Adrenal gland (tissue), 12 donors: Measurements from ENCODE around the gene CCDC85C. TPM values are rescaled to one million over a fixed set of nuclear protein-coding genes. Genes with fewer than 3 reads are reported as not detected.

ENCODE experiments used
- DNase-seq, 7 donors: peaks; one replicate each; pipeline ENCODE4 v3.0.0-alpha.2; 2019 to 2020
- H3K27ac ChIP-seq, 5 donors: fragments of 200-600 bp; sonication (generic) in 4 of 5; 1 replicate in 3 of 5; 2 replicates in 2 of 5; pipeline versions ENCODE4 v1.5.1 to v1.8.0; 2016 to 2020; ENCODE audit warnings: mild to moderate bottlenecking in 1 of 5
- H3K27me3 ChIP-seq: fragments of 200-600 bp; 2 replicates; pipeline ENCODE4 v1.8.0; 2021
- H3K36me3 ChIP-seq, 2 donors: fragments of 200-600 bp; replicated peaks in 1 of 2; 1 replicate in 1 of 2; 2 replicates in 1 of 2; pipeline versions ENCODE4 v1.5.1 to v1.8.0; 2018 to 2022
- H3K4me1 ChIP-seq, 2 donors: fragments of 200-600 bp; replicated peaks in 1 of 2; 1 replicate in 1 of 2; 2 replicates in 1 of 2; pipeline versions ENCODE4 v1.5.1 to v1.8.0; 2018 to 2021
- H3K4me3 ChIP-seq, 4 donors: fragments of 200-600 bp; sonication (generic) in 3 of 4; one replicate each; pipeline ENCODE4 v1.5.1; 2016 to 2018
- H3K9me3 ChIP-seq, 3 donors: fragments of 200-600 bp; sonication (generic) in 1 of 3; replicated peaks in 1 of 3; 1 replicate in 2 of 3; 2 replicates in 1 of 3; pipeline versions ENCODE4 v1.5.1 to v1.8.0; 2016 to 2021
- CTCF ChIP-seq, 6 experiments: fragments of 450-650 bp in 4 of 6; fragments of 200-600 bp in 2 of 6; sonication (generic) in 1 of 6; IDR thresholded peaks; 1 replicate in 5 of 6; 2 replicates in 1 of 6; pipeline versions ENCODE4 v1.5.1 to v1.8.0; 2016 to 2021; ENCODE audit warnings: antibody characterized with exemption in 6 of 6, mild to moderate bottlenecking in 2 of 6, moderate library complexity in 1 of 6
- POLR2A ChIP-seq, 2 donors: fragments of 450-650 bp; IDR thresholded peaks; one replicate each; pipeline ENCODE4 v1.6.1; 2017; ENCODE audit warnings: antibody characterized with exemption in 2 of 2, mild to moderate bottlenecking in 2 of 2, moderate library complexity in 1 of 2
- WGBS, 4 donors: extraction: QIAGEN DNeasy Blood & Tissue Kit in 2 of 4; methylation state at CpG; one replicate each; pipeline versions ENCODE4 v1.1.5 to v1.1.7; 2013 to 2017; 5-methylcytosine and 5-hydroxymethylcytosine counted together
- intact Hi-C, 2 donors: fragments of 100-400 bp; cut with DNase I; formaldehyde crosslinking; loops; one replicate each; pipeline versions ENCODE4 v1.14.1 to v1.15.0; 2022 to 2023
- polyA plus RNA-seq, 3 donors: library from polyadenylated mRNA; stranded (reverse); fragments of 200-250 nt in 2 of 3; fragments of 350-450 nt in 1 of 3; fragmentation: Illumina TruSeq in 1 of 3; extraction: RNeasy Lipid Tissue Mini Kit (QIAGEN cat#74804) in 1 of 3; gene quantifications; one replicate each; pipeline ENCODE4 v1.2.3, GENCODE V29; 2013 to 2014
- total RNA-seq, 9 donors: library from RNA; depleted of rRNA in 4 of 9; stranded (reverse); fragments of >200 nt in 4 of 9; fragments of 120-200 nt in 1 of 9; fragmentation: NEBNext Ultra II Directional in 1 of 9; extraction: Animal tissue kit (Norgen Biotek cat#: 25700) in 1 of 9; gene quantifications; one replicate each; pipeline versions ENCODE4 v1.1.0 to v1.2.4, GENCODE V29; 2013 to 2023
- donor health status: healthy with polysubstance abuse.
- donor health status: Bipolar disorder and iron deficiency.
- donor health status: DM: yes; HTN: yes; CAD: no.
- donor health status: DM: no; HTN: no; CAD: no.
- donor health status: DM: no; HTN: no; CAD: no.
- donor health status: DM: yes; HTN: yes; CAD: no.

The CCDC85C gene
- total and polyA plus RNA-seq, 12 donors: 4.2 to 59.0 (median 37.9) TPM

GRCh38 chr14:99604766-99605298 lies 825 bp upstream of the CCDC85C start:
- Histone ChIP-seq H3K36me3 (no peaks in the 10 kb centered on the region), H3K27me3 (no peaks in the 10 kb centered on the region), H3K9me3 (no peaks in the 10 kb centered on the region), H3K4me3 (peak overlapping the region in 3 of 4 donors; percentile 55 to 75 (median 62)), H3K4me1 (peaks cover 37 to 38% of the 10 kb centered on the region in 2 donors), H3K27ac (peak overlapping the region; percentile 41 to 88 (median 72))
- no peak for TF ChIP-seq CTCF (IDR thresholded peaks at IDR 0.05)
- TF ChIP-seq POLR2A (IDR thresholded peaks at IDR 0.05): no peak
- 0 to 1% (median 1%) methylated on average over 16 to 50 of the region's 50 CpGs; no CpG with 5 or more reads in 1 of the 4 donors for WGBS, 4 donors
- intact Hi-C loops: loop anchor here in 1 of 2 donors (5.0 kb wide), 1 partner anchor 43 kb away; no protein-coding TSS in a partner anchor
- peak in 4 of 7 donors; percentile 49 to 56 (median 52) for DNase-seq

- H3K27ac ChIP-seq: peak overlapping the region; percentile 41 to 88 (median 72)
- intact Hi-C loops: loop anchor here in 1 of 2 donors (5.0 kb wide), 1 partner anchor 42 kb away; no protein-coding TSS in a partner anchor
These were observed 315 bp upstream of the CCDC85C start for GRCh38 chr14:99604278-99604765.

GRCh38 chr14:99602788-99603415 lies 1.1 kb downstream of the CCDC85C start:
- Histone ChIP-seq H3K4me1 (peaks cover 53 to 54% of the 10 kb centered on the region in 2 donors), H3K27ac (peak overlapping the region in 4 of 5 donors; percentile 73 to 86 (median 76)), H3K27me3 (no peaks in the 10 kb centered on the region), H3K9me3 (no peaks in the 10 kb centered on the region), H3K36me3 (no peaks in the 10 kb centered on the region), H3K4me3 (peak overlapping the region in 1 of 4 donors; percentile 75)
- WGBS, 4 donors: 38 to 61% (median 41%) methylated on average over 18 to 53 of the region's 53 CpGs
- TF ChIP-seq POLR2A (IDR thresholded peaks at IDR 0.05) (no peak), CTCF (IDR thresholded peaks at IDR 0.05) (no peak)
- DNase-seq: no peak
- intact Hi-C loops: loop anchor here in 1 of 2 donors (5.0 kb wide), 1 partner anchor 41 kb away; no protein-coding TSS in a partner anchor

More at GRCh38 chr14:99604278-99604765, 315 bp upstream of the CCDC85C start:
- no peak for TF ChIP-seq CTCF (IDR thresholded peaks at IDR 0.05)
- TF ChIP-seq POLR2A (IDR thresholded peaks at IDR 0.05): peak in 1 of 2 donors; percentile 70
- no peaks in the 10 kb centered on the region for H3K9me3 ChIP-seq
- H3K4me1 ChIP-seq: peaks cover 42 to 43% of the 10 kb centered on the region in 2 donors
- H3K36me3 ChIP-seq: no peaks in the 10 kb centered on the region
- WGBS, 4 donors: 0 to 1% (median 0%) methylated on average over 1 to 65 of the region's 65 CpGs; no CpG with 5 or more reads in 1 of the 4 donors
- H3K4me3 ChIP-seq: peak overlapping the region in 3 of 4 donors; percentile 55 to 75 (median 62)
- no peaks in the 10 kb centered on the region for H3K27me3 ChIP-seq
- DNase-seq: peak; percentile 93 to 97 (median 95)
